IPS-15b (cell line): ENCODE measurements around the gene CRIM1.
"Not testable (repeated sequence)": the region's sequence is repeated elsewhere in the genome, so short reads cannot be mapped to it uniquely, and the experiment has no call there.

ENCODE experiments used
- H3K27me3 ChIP-seq: one replicate; pipeline ENCODE4 v1.6.1; 2013; ENCODE audit warnings: low read length; ENCODE audit not compliant: control insufficient read depth, insufficient read depth
- H3K36me3 ChIP-seq: one replicate; pipeline ENCODE4 v1.6.1; 2013; ENCODE audit warnings: low read length; ENCODE audit not compliant: control insufficient read depth, insufficient read depth
- H3K4me1 ChIP-seq: one replicate; pipeline ENCODE4 v1.6.1; 2013; ENCODE audit warnings: mild to moderate bottlenecking, low read length; ENCODE audit not compliant: control insufficient read depth, insufficient read depth
- H3K4me3 ChIP-seq: one replicate; pipeline ENCODE4 v1.5.1; 2013; ENCODE audit warnings: low read depth, low read length
- H3K9ac ChIP-seq: one replicate; pipeline ENCODE4 v1.6.1; 2013; ENCODE audit warnings: low read depth, mild to moderate bottlenecking, low read length
- H3K9me3 ChIP-seq: one replicate; pipeline ENCODE4 v1.6.1; 2013; ENCODE audit warnings: mild to moderate bottlenecking, low read length; ENCODE audit not compliant: control insufficient read depth, insufficient read depth

CRIM1 gene

GRCh38 chr2:36355151-36355889 lies at the start of gene CRIM1:
Gene CRIM1 (plus strand): TSS chr2:36355778. CDS start chr2:36356293, 515 bp downstream.
- H3K4me3 ChIP-seq = peak within 1 kb of the TSS; percentile 73
- peaks cover 16% of the 10 kb centered on the region for H3K4me1 ChIP-seq
- H3K27me3 ChIP-seq = peaks cover 12% of the 10 kb centered on the region

GRCh38 chr2:36307441-36307840 lies 48.1 kb upstream of the CRIM1 start:
- no peaks in the 10 kb centered on the region for H3K27me3 ChIP-seq
- H3K9me3 ChIP-seq = no peaks in the 10 kb centered on the region
- no peaks in the 10 kb centered on the region for H3K36me3 ChIP-seq
- H3K4me3 ChIP-seq = no peak overlapping the region
- no peaks in the 10 kb centered on the region for H3K4me1 ChIP-seq
- H3K9ac ChIP-seq = no peak overlapping the region

More at GRCh38 chr2:36355151-36355889, at the start of gene CRIM1:
- Histone ChIP-seq H3K36me3 (no peaks in the 10 kb centered on the region), H3K9ac (peak within 1 kb of the TSS; percentile 71), H3K9me3 (no peaks in the 10 kb centered on the region)

- H3K9me3 ChIP-seq, H3K9ac ChIP-seq, H3K27me3 ChIP-seq, H3K36me3 ChIP-seq, H3K4me1 ChIP-seq, H3K4me3 ChIP-seq: not testable (repeated sequence)
Measured at GRCh38 chr2:36310444-36310843, 45.1 kb upstream of the CRIM1 start.

- Histone ChIP-seq H3K27me3 (no peaks in the 10 kb centered on the region), H3K4me3 (no peak overlapping the region), H3K9me3 (peaks cover 7% of the 10 kb centered on the region), H3K9ac (no peak overlapping the region), H3K36me3 (no peaks in the 10 kb centered on the region), H3K4me1 (no peaks in the 10 kb centered on the region)
Measured at GRCh38 chr2:36318547-36318946, 37.0 kb upstream of the CRIM1 start.

GRCh38 chr2:36322108-36322507 lies 33.5 kb upstream of the CRIM1 start:
- Histone ChIP-seq H3K27me3 (no peaks in the 10 kb centered on the region), H3K9ac (no peak overlapping the region), H3K36me3 (no peaks in the 10 kb centered on the region), H3K4me3 (no peak overlapping the region), H3K9me3 (no peaks in the 10 kb centered on the region), H3K4me1 (no peaks in the 10 kb centered on the region)

GRCh38 chr2:36326286-36326685 lies 29.3 kb upstream of the CRIM1 start:
- H3K9me3 ChIP-seq = no peaks in the 10 kb centered on the region
- H3K36me3 ChIP-seq = no peaks in the 10 kb centered on the region
- no peak overlapping the region for H3K9ac ChIP-seq
- no peak overlapping the region for H3K4me3 ChIP-seq
- H3K27me3 ChIP-seq = no peaks in the 10 kb centered on the region
- H3K4me1 ChIP-seq = no peaks in the 10 kb centered on the region

- no peaks in the 10 kb centered on the region for H3K27me3 ChIP-seq
- no peak overlapping the region for H3K9ac ChIP-seq
- no peaks in the 10 kb centered on the region for H3K4me1 ChIP-seq
- no peak overlapping the region for H3K4me3 ChIP-seq
- H3K9me3 ChIP-seq = no peaks in the 10 kb centered on the region
- H3K36me3 ChIP-seq = no peaks in the 10 kb centered on the region
Measured at GRCh38 chr2:36329251-36329650, 26.3 kb upstream of the CRIM1 start.

GRCh38 chr2:36329746-36330472 lies 25.7 kb upstream of the CRIM1 start:
- Histone ChIP-seq H3K9ac (no peak overlapping the region), H3K9me3 (no peaks in the 10 kb centered on the region), H3K36me3 (no peaks in the 10 kb centered on the region), H3K4me3 (no peak overlapping the region), H3K27me3 (no peaks in the 10 kb centered on the region), H3K4me1 (no peaks in the 10 kb centered on the region)

- H3K27me3 ChIP-seq = no peaks in the 10 kb centered on the region
Measured at GRCh38 chr2:36330473-36331395, 24.8 kb upstream of the CRIM1 start.

GRCh38 chr2:36333350-36334012 lies 22.1 kb upstream of the CRIM1 start:
- peaks cover 2% of the 10 kb centered on the region for H3K4me1 ChIP-seq
- no peak overlapping the region for H3K4me3 ChIP-seq
- no peak overlapping the region for H3K9ac ChIP-seq
- H3K9me3 ChIP-seq = no peaks in the 10 kb centered on the region
- no peaks in the 10 kb centered on the region for H3K27me3 ChIP-seq
- H3K36me3 ChIP-seq = no peaks in the 10 kb centered on the region

More at GRCh38 chr2:36330473-36331395, 24.8 kb upstream of the CRIM1 start:
- no peaks in the 10 kb centered on the region for H3K4me1 ChIP-seq
- H3K9me3 ChIP-seq = no peaks in the 10 kb centered on the region
- no peaks in the 10 kb centered on the region for H3K36me3 ChIP-seq
- H3K4me3 ChIP-seq = no peak overlapping the region
- H3K9ac ChIP-seq = no peak overlapping the region

GRCh38 chr2:36335597-36335996 lies 20.0 kb upstream of the CRIM1 start:
- peaks cover 3% of the 10 kb centered on the region for H3K4me1 ChIP-seq
- H3K9ac ChIP-seq = no peak overlapping the region
- H3K9me3 ChIP-seq = no peaks in the 10 kb centered on the region
- no peaks in the 10 kb centered on the region for H3K27me3 ChIP-seq
- H3K4me3 ChIP-seq = no peak overlapping the region
- H3K36me3 ChIP-seq = no peaks in the 10 kb centered on the region
